Urinary bladder (tissue), 4 donors: ENCODE measurements around the gene BCAR1. TPM values are rescaled to one million over a fixed set of nuclear protein-coding genes. Genes with fewer than 3 reads are reported as not detected.
"Not testable (repeated sequence)": the region's sequence is repeated elsewhere in the genome, so short reads cannot be mapped to it uniquely, and the experiment has no call there.

Source experiments
- DNase-seq: peaks from one replicate; pipeline ENCODE4 v3.0.0-alpha.2; 2015; ENCODE audit errors: extremely low spot score
- H3K27ac ChIP-seq: one replicate; pipeline ENCODE4 v1.5.1; 2013; ENCODE audit warnings: low read depth, mild to moderate bottlenecking, moderate library complexity
- H3K36me3 ChIP-seq: one replicate; pipeline ENCODE4 v1.6.1; 2013; ENCODE audit warnings: mild to moderate bottlenecking, moderate library complexity; ENCODE audit not compliant: insufficient read depth
- H3K4me1 ChIP-seq: one replicate; pipeline ENCODE4 v1.6.1; 2013; ENCODE audit warnings: mild to moderate bottlenecking, moderate library complexity; ENCODE audit not compliant: insufficient read depth
- H3K4me3 ChIP-seq: one replicate; pipeline ENCODE4 v1.5.1; 2013; ENCODE audit warnings: low read depth, low read length
- WGBS: extraction: QIAGEN DNeasy Blood & Tissue Kit; methylation state at CpG from one replicate; pipeline ENCODE4 v1.1.7; 2013; 5-methylcytosine and 5-hydroxymethylcytosine counted together
- polyA plus RNA-seq: library from polyadenylated mRNA; stranded (reverse); fragments of 200-250 nt; gene quantifications from one replicate; pipeline ENCODE4 v1.2.3, GENCODE V29; 2013
- total RNA-seq: library from RNA; depleted of rRNA; stranded (reverse); fragments of >200 nt; gene quantifications from one replicate; pipeline ENCODE4 v1.2.3, GENCODE V29; 2014
- donor health status: healthy with polysubstance abuse.
- donor health status: healthy.

The BCAR1 gene
- total and polyA plus RNA-seq, 2 donors = 24.0 to 40.4 TPM

DNA sequence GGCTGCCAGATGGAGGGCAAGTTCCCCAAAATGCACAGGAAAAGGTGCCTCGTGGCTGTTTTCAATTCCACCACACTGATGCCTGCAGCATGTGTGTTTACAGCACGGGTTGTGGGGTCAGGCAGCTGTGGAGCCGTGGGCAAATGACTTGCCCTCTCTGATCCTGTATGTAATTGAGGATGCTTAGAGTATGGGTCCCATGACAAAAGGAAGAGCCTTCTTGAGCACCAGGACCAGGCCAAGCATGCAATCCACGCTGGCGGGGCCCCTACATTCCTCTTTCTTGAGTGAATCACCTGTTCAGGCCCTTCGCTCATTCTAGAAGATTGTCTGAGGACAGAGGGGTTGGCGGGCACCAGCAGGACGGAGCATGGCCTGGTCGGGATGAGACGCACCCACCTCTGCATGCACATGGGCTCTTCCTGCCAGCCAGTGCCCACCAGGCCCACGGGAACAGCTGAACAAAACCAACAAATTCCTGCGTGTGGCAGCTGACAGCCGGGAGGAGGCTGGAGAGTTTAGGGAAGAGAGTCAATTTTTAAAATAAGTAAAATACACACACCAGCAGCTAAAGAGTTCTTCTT lies 43.1 kb downstream of the BCAR1 start:
- WGBS = 80% methylated on average over 13 of the region's 13 CpGs
- Histone ChIP-seq H3K4me3 (no peak overlapping the region), H3K4me1 (no peaks in the 10 kb centered on the region), H3K27ac (no peak overlapping the region), H3K36me3 (no peaks in the 10 kb centered on the region)
- DNase-seq = no peak

DNA sequence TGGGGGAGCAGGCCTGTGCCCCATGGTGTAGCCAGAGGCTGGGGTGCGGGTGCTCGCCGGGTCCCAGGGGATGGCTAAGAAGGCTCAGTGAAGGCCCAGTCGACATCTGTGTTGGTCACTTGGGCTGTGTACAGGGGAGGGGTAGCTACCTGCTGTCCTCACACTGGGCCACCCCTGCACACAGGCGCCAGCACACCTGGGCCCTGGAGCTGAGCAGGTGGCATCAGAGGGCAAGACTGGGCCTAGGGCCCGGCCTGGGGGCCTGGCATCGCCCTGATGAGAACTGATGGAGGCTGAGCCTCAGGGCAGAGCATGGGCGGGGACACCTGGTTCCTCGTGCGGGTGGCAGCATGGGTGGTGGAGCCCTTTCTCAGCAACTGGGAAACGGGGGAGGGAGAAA lies 43.6 kb downstream of the BCAR1 start:
- DNase-seq = no peak
- H3K4me3 ChIP-seq = no peak overlapping the region
- H3K27ac ChIP-seq = no peak overlapping the region
- no peaks in the 10 kb centered on the region for H3K4me1 ChIP-seq
- WGBS = 92% methylated on average over 11 of the region's 11 CpGs
- no peaks in the 10 kb centered on the region for H3K36me3 ChIP-seq

DNA sequence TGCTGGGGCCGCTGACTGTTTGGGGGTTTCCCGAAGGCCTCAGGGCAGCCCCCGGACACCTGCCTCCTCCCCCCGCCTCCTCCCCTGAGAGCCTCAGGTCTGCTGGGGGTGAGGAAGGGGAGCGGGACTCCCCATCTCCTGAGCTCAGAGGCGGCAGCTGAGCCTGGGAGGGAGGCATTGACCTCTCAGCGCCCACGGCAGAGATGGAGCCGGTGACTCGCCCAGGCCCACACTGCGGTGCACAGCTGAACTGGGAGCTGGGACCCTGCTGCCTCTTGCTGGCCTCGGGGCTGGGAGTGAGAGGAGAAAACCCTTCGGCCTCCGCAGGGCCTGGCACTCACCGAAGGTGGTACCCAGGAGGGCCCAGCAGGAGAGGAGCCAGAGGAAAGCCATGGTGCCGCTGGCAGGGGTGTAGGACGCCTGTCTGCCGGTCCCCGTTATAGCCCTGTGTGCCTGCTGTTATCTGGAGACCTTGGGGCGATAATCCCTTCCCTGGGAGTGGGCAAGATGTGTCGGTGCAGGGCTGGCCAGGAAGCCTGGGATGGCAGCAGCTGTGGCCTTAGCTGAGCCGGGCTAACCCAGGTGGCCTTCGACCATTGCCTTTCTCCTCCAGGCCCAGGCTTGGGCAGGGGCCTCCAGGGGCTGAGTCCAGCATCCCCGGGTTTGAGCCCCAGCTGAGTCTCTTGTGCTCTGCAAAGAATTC lies 44.5 kb downstream of the BCAR1 start, which contains the start of gene CTRB2:
Gene CTRB2, minus strand, starts transcription at position 413 of the 703 bp plus-strand sequence. Its CDS starts 20 bp downstream, at position 393.
- Histone ChIP-seq H3K36me3 (no peaks in the 10 kb centered on the region), H3K4me1 (no peaks in the 10 kb centered on the region), H3K4me3 (no peak within 1 kb of the TSS), H3K27ac (no peak within 1 kb of the TSS)
- DNase-seq = no peak
- 84% methylated on average over 24 of the region's 24 CpGs for WGBS

DNA sequence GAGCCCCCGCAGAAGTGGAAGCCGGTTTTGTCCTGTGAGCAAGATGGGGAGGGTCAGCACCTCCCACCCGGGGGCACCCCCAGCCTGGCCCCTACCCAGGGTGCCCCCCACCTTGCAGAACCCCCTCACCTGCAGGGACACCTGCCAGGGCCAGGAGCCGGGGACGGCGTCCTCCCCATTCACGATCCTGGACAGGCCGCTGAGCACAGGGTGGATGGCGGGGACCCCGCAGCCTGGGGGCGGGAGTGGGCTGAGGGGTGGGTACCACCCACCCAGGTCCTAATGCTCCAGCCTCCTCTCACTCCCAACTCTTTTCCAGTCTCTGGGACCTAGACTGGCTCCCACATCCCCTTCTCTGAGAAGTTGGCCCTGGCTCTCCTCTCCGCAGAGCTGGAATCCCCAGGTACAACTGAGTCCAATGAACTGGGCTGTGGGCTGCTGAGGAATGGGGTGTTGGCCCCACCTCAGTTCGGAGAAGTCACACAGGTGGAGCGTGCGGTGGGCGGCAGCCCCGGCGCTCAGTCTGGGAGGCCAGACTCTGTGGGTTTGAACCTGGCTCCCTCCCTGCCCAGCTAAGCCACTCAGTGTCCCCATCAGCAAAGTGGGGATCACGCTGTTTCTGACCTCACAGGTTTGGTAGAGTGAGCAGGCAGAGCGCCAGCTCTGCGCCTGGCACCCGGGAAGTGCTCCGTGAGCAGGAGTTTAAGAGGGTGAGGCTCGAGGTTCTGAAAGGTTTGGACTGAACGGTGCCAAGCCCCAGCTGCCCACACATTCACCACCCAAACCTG lies 45.3 kb downstream of the BCAR1 start:
- 88% methylated on average over 19 of the region's 25 CpGs for WGBS
- not testable (repeated sequence) for H3K27ac ChIP-seq, DNase-seq, H3K4me3 ChIP-seq, H3K36me3 ChIP-seq, H3K4me1 ChIP-seq

DNA sequence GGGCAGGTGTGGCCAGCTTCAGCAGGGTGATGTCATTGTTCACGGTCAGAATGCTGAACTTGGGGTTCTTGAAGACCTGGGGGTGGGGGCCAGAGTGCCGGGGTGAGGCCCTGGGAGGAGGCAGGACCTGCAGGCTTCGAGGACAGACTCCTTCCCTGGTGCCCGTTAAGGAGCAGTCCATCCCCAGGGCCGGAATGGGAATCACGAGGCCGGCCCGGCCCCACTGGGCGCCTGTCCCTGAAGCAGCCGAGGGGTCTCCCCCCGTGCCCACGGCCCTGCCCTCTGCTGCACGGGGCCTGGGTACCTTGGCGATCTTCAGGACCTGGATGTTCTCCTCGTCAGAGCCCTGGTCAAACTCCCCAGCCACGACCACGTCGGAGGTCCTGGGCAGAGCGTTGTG lies 46.0 kb downstream of the BCAR1 start:
- WGBS = 84% methylated on average over 10 of the region's 19 CpGs
- H3K4me3 ChIP-seq, H3K4me1 ChIP-seq, DNase-seq, H3K36me3 ChIP-seq, H3K27ac ChIP-seq: not testable (repeated sequence)

DNA sequence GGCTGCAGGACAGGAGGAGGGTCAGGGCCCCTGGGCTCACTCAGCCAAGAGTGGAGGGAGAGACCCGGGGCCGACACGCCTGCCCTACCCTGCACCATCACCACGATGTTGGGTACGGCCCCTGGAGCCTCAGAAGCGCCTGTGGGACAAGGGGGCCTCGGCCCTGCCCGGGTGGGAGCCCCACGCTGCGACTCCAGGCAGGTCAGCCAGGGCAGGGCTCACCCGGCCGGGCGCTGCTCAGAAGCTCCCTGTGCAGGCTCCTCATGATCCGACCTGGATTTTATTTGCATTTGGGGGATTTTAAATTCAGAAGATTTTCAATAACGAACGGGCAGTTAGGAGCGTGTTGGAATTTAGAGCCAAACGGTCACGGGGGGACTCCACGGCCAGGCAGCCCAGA lies 46.5 kb downstream of the BCAR1 start:
- not testable (repeated sequence) for H3K4me1 ChIP-seq, H3K4me3 ChIP-seq, DNase-seq

DNA sequence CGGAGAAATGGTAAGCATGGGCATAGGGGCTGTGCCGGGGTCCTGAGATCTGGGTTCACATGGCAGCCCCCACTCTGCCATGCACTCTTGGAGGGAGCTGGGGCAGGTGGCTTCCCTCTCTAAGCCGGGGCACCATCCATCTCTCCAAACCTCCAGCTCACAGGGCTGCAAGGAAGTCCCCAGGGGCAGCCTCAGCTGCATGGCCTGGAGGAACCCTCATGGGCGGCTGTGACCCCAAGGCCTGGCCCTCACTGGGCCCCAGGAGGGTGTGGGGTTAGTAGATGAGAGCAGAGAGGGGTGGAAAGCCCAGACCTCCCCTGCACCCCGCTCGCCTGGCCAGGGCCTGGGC lies 47.0 kb downstream of the BCAR1 start:
- DNase-seq = no peak
- H3K4me1 ChIP-seq = no peaks in the 10 kb centered on the region
- no peak overlapping the region for H3K4me3 ChIP-seq
- WGBS = 98% methylated on average over 5 of the region's 6 CpGs
- H3K36me3 ChIP-seq = no peaks in the 10 kb centered on the region
- no peak overlapping the region for H3K27ac ChIP-seq

More for the DNA sequence above, 46.5 kb downstream of the BCAR1 start:
- no CpG with 5 or more reads among the region's 20 CpGs for WGBS
- not testable (repeated sequence) for H3K36me3 ChIP-seq, H3K27ac ChIP-seq

DNA sequence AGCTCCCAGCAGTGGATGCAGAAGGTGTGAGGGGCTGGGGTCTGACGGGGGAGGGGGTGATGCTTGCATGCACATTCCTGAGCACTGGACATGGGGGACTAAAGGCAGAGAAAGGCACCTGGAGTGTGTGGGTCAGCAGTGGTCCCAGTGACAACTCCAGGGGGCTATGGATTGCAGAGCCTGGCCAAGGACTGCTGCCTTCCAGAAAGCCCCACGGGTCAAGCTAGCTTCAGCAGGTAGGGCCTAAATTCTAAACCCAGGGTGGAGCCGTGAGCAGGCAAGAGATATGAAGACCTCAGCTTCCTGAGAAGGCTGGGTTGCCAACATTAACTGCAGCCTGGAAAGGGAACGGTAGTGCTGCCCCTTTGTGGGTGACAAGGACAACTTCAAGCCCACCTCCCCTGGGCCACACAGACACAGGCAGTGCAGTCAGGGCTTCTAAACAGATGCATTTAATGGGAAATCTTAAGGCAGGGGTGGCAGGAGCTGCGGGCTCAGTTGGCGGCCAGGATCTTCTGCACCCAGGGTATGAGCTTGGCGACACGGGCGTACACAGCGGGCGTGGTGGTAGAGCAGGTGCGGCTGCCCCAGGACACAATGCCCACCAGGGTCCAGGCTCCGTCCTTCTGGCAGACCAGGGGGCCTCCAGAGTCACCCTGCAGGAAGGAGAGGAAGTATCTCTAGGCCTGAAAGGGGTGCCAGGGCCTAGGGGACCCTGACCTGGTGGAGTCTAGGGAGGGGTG lies 47.6 kb downstream of the BCAR1 start:
- H3K4me3 ChIP-seq = no peak overlapping the region
- DNase-seq = no peak
- no peaks in the 10 kb centered on the region for H3K36me3 ChIP-seq
- H3K4me1 ChIP-seq = no peaks in the 10 kb centered on the region
- H3K27ac ChIP-seq = no peak overlapping the region
- WGBS = 90% methylated on average over 13 of the region's 13 CpGs

DNA sequence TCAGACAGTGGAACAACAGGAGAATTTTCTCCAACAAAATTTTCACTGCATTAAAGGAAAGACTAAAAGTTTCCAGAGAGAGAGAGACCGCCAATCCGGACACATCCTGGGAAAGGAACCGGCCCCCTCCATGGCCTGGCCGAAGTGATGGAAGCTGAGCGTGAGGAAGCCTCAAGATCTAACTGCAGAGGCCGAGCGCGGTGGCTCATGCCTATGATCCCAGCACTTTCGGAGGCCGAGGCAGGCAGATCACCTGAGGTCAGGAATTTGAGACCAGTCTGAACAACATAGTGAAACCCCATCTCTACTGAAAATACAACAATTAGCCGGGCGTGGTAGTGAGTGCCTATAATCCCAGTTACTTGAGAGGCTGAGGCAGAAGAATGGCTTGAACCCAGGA lies 48.3 kb downstream of the BCAR1 start:
- WGBS = 88% methylated on average over 12 of the region's 12 CpGs
- H3K27ac ChIP-seq = no peak overlapping the region
- no peak for DNase-seq
- no peaks in the 10 kb centered on the region for H3K36me3 ChIP-seq
- no peaks in the 10 kb centered on the region for H3K4me1 ChIP-seq
- H3K4me3 ChIP-seq = no peak overlapping the region

DNA sequence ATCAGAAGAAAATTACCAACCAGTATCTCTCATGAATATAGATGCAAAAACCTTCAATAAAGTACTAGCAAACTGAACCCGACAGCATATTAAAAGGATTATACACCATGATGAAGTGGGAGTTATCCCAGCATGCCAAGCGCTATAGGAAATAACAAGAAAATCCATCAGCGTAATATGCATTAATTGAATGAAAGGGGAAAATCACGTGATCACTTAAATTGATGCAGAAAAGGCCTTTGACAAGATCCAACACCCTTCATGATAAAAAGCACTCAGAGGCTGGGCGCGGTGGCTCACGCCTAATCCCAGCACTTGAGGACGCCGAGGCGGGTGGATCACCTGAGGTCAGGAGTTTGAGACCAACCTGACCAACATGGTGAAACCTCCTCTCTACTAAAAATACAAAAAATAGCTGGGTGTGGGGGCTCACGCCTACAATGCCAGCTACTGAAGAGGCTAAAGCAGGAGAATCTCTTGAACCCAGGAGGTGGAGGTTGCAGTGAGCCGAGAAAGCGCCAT lies 49.3 kb downstream of the BCAR1 start:
- Histone ChIP-seq H3K27ac (no peak overlapping the region), H3K36me3 (no peaks in the 10 kb centered on the region), H3K4me1 (no peaks in the 10 kb centered on the region), H3K4me3 (no peak overlapping the region)
- DNase-seq = no peak
- WGBS = 94% methylated on average over 13 of the region's 13 CpGs

DNA sequence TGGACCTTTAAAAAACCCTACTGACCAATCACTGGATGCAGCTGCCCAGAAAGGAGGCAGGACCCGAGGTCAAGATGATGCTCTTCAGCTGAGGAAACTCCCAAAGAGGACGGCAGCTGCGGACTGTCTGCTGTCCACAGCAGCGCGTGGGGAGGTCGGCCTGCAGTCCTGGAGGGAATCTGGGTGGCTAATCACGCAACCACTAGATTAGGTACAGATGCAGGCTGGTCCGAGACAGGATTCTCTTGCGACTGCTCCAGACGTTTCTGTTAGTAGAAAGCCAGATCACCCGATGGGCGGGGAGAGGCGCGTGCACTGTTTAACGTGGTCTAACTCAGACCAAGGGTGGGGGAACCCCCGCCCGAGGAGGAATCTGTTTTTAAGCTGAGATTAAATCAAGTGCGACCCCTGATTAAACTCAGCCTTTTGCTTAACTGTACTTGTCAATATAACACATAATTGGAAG lies 53.3 kb downstream of the BCAR1 start:
- no peak for DNase-seq
- H3K4me1 ChIP-seq = no peaks in the 10 kb centered on the region
- no peak overlapping the region for H3K4me3 ChIP-seq
- no peaks in the 10 kb centered on the region for H3K36me3 ChIP-seq
- H3K27ac ChIP-seq = no peak overlapping the region
- 18% methylated on average over 18 of the region's 18 CpGs for WGBS

DNA sequence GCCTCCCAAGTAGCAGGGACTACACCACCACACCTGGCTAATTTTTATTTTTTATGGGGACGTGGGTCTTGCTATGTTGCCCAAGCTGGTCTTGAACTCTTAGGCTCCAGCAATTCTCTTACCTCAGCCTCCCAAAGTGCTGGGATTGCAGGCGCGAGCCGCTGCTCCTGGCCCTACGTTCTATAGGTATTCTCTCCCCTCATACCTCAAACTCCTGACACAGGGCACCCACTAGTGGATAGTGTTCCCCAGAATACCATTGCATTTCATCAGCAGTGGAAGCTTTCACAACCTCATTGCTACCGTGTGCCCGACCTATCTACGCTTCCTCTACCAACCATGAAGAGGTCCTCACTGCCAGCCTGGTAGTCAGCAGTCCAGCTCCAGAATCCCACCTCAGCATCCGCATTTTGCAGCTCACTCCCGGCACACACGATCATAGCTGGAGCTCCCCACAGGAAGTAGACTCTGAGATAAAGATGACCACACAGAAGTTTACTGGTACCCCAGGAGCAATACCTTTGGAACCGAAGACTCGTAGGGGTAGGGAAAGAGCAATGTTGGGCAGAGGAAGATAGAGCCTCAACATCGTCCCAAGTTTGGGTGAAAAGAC lies 53.8 kb downstream of the BCAR1 start:
- H3K4me3 ChIP-seq = no peak overlapping the region
- no peaks in the 10 kb centered on the region for H3K36me3 ChIP-seq
- DNase-seq = no peak
- 55% methylated on average over 14 of the region's 14 CpGs for WGBS
- no peaks in the 10 kb centered on the region for H3K4me1 ChIP-seq
- H3K27ac ChIP-seq = no peak overlapping the region

DNA sequence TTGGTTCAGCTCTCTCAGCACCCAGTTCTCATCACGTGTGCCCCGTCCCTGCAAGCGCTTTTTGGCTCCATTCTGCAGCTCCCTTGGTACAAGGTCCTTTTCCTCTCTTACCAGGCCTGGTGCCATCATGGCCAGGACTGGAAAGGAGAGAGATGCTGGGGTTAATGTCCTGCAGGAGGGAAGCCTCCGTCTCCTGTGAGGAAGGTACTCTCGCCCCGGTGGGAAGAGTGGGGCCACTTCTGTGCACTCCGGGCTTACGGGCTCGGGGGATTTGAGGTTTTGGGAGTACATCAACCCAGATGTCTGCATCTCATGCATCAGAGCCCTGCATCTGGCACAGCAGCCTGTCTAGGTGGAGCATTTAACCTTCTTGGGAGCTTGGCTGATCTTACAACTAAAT lies 54.6 kb downstream of the BCAR1 start:
- no peak overlapping the region for H3K4me3 ChIP-seq
- WGBS = 74% methylated on average over 9 of the region's 9 CpGs
- DNase-seq = no peak
- no peaks in the 10 kb centered on the region for H3K4me1 ChIP-seq
- no peaks in the 10 kb centered on the region for H3K36me3 ChIP-seq
- H3K27ac ChIP-seq = no peak overlapping the region
